Measurements from ENCODE around the gene PFKL. TPM values are rescaled to one million over a fixed set of nuclear protein-coding genes. Genes with fewer than 3 reads are reported as not detected.

Gene PFKL
- total RNA-seq, 1 donor from 2014 or later, result 138 TPM

GRCh38 chr21:44374601-44375280, 74.9 kb downstream of the PFKL start:
- Mint-ChIP-seq H3K27me3 (ENCODE audit: unreplicated experiment) (no peaks in the 10 kb centered on the region), H3K36me3 (ENCODE audit: unreplicated experiment) (no peaks in the 10 kb centered on the region), H3K27ac (ENCODE audit: unreplicated experiment) (no peak overlapping the region), H3K9me3 (ENCODE audit: unreplicated experiment) (no peaks in the 10 kb centered on the region), H3K4me1 (ENCODE audit: unreplicated experiment) (no peaks in the 10 kb centered on the region), H3K4me3 (ENCODE audit: unreplicated experiment) (no peak overlapping the region)
- DNase-seq (ENCODE audit: extremely low spot score, unreplicated experiment), result no peak
- no peak for TF ChIP-seq CTCF (IDR thresholded peaks at IDR 0.05)

GRCh38 chr21:44375281-44375651, 75.4 kb downstream of the PFKL start:
- DNase-seq (ENCODE audit: extremely low spot score, unreplicated experiment), result no peak
- Mint-ChIP-seq H3K4me3 (ENCODE audit: unreplicated experiment) (no peak overlapping the region), H3K27me3 (ENCODE audit: unreplicated experiment) (no peaks in the 10 kb centered on the region), H3K36me3 (ENCODE audit: unreplicated experiment) (no peaks in the 10 kb centered on the region), H3K4me1 (ENCODE audit: unreplicated experiment) (no peaks in the 10 kb centered on the region), H3K9me3 (ENCODE audit: unreplicated experiment) (no peaks in the 10 kb centered on the region), H3K27ac (ENCODE audit: unreplicated experiment) (no peak overlapping the region)
- no peak for TF ChIP-seq CTCF (IDR thresholded peaks at IDR 0.05)

DNA sequence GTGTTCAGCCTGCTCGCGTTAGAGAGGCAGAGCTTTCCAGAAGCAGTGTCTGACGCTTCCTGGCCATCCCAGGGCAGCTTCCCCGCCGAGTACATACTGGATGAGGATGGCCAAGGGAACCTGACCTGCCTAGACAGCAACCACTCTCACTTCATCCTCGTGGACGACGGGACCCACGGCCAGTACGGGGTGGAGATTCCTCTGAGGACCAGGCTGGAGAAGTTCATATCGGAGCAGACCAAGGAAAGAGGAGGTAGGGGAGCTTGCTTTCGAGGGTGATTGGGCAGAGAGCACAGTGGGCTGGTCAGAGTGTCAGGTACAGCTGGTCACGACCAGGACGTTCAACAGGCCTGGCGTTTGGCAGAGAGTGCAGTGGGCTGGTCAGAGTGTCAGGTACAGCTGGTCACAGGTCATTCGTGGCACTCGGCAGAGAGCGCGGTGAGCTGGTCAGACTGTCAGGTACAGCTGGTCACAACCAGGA, 75.9 kb downstream of the PFKL start:
- H3K4me1 Mint-ChIP-seq (ENCODE audit: unreplicated experiment), result no peaks in the 10 kb centered on the region
- H3K4me3 Mint-ChIP-seq (ENCODE audit: unreplicated experiment), result no peak overlapping the region
- no peaks in the 10 kb centered on the region for H3K36me3 Mint-ChIP-seq (ENCODE audit: unreplicated experiment)
- no peaks in the 10 kb centered on the region for H3K9me3 Mint-ChIP-seq (ENCODE audit: unreplicated experiment)
- H3K27ac Mint-ChIP-seq (ENCODE audit: unreplicated experiment), result no peak overlapping the region
- no peak for DNase-seq (ENCODE audit: extremely low spot score, unreplicated experiment)
- no peaks in the 10 kb centered on the region for H3K27me3 Mint-ChIP-seq (ENCODE audit: unreplicated experiment)
- TF ChIP-seq CTCF (IDR thresholded peaks at IDR 0.05), result no peak

DNA sequence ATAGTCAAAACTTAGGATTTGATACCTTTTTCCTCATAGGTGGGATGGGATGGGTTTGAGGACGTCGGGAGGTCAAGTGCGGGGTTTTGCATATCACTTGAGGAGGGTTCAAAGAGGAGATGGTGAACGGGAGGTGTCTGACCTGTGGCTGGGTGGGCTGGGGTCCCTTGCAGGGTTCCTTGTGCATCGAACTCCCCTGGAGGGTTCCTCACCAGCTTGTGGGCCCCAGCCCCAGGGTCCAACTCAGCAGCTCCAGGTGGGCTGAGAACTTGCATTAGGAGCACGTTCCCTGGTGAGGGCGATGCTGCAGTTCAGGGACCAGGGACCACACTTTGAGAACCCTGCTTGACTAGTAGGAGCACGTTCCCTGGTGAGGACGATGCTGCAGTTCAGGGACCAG, 76.8 kb downstream of the PFKL start:
- TF ChIP-seq CTCF (IDR thresholded peaks at IDR 0.05), result no peak
- Mint-ChIP-seq H3K27me3 (ENCODE audit: unreplicated experiment) (no peaks in the 10 kb centered on the region), H3K36me3 (ENCODE audit: unreplicated experiment) (no peaks in the 10 kb centered on the region), H3K27ac (ENCODE audit: unreplicated experiment) (no peak overlapping the region), H3K4me1 (ENCODE audit: unreplicated experiment) (no peaks in the 10 kb centered on the region), H3K4me3 (ENCODE audit: unreplicated experiment) (no peak overlapping the region), H3K9me3 (ENCODE audit: unreplicated experiment) (no peaks in the 10 kb centered on the region)
- DNase-seq (ENCODE audit: extremely low spot score, unreplicated experiment), result no peak

Other genes with a start within 250 kb of the PFKL start
- 0.75 and 2.2 TPM in 2 replicates for gene PWP2, start 192.7 kb upstream of the PFKL start, total RNA-seq
- gene GATD3, start 166.4 kb upstream of the PFKL start, total RNA-seq, result 8.2 and 9.4 TPM in 2 replicates
- gene ICOSLG, start 59.1 kb upstream of the PFKL start, total RNA-seq, result 9.6 and 10.5 TPM in 2 replicates
- not detected in 2 replicates for gene DNMT3L, start 38.2 kb upstream of the PFKL start, total RNA-seq
- not detected in 2 replicates for gene AIRE, start 14.2 kb upstream of the PFKL start, total RNA-seq
- 23.0 and 23.4 TPM in 2 replicates for gene CFAP410, start 39.3 kb downstream of the PFKL start, total RNA-seq
- gene TRPM2, start 53.6 kb downstream of the PFKL start, total RNA-seq, result not detected in 2 replicates
- 4.0 and 4.2 TPM in 2 replicates for gene LRRC3, start 155.5 kb downstream of the PFKL start, total RNA-seq
- gene KRTAP10-1, start 240.1 kb downstream of the PFKL start, total RNA-seq, result not detected in 2 replicates